Measurements from ENCODE around the gene TNK2.

TNK2 gene

DNA sequence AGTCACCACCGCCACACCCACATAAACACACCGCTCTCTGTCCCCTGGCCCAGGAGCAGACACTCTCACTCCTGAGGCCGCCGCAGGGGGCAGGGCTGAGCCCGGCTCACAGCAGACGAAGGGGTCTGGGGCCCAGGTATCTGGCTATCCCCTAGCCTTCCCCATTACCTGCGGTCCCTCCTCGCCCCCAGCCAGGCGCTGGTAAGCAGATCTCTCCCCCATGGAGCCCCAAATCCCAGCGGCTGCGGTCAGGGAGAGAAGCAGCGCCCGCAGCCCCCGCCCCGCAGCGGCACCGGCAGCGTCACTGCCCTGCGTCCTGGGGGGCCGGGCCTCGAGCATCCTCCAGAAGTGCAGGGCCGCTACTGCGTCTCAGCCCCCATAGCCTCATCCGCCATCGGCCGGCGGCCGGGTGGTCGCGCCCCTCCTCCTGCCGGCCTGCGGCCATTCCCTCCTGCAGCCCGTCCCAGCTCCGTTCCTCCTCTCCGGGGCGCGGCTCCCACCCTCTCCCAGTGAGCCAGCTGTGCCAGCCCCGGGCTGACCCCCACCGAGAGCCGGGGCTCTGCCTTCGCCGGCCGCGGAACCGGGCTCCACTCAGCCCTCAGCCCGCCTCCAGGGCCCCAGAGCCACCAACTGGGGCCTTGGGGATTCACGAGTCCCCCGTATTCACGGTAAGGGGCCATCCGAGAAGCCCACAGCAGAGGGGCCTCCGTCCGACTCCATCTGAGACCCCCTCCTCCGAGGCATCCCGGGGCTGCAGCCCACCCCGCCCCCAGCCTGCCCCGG lies 13.1 kb downstream of the TNK2 start:
- H3K4me1 ChIP-seq (ENCODE audit: control insufficient read depth, low read depth, low read length) = peaks cover 10% of the 10 kb centered on the region
- peak overlapping the region; percentile 64 for H3K4me3 ChIP-seq (ENCODE audit: low read length)
- H3K9me3 ChIP-seq (ENCODE audit: control insufficient read depth, low read depth, low read length) = no peaks in the 10 kb centered on the region
- peaks cover 5% of the 10 kb centered on the region for H3K27me3 ChIP-seq (ENCODE audit: control insufficient read depth, insufficient read depth, low read length)
- no peaks in the 10 kb centered on the region for H3K36me3 ChIP-seq (ENCODE audit: control insufficient read depth, low read depth, low read length)
- H3K27ac ChIP-seq (ENCODE audit: low read length) = no peak overlapping the region
- no peak overlapping the region for H3K9ac ChIP-seq (ENCODE audit: low read length)

GRCh38 chr3:195893916-195894465 lies 14.4 kb downstream of the TNK2 start:
- no peak overlapping the region for H3K27ac ChIP-seq (ENCODE audit: low read length)
- H3K36me3 ChIP-seq (ENCODE audit: control insufficient read depth, low read depth, low read length) = no peaks in the 10 kb centered on the region
- no peak overlapping the region for H3K9ac ChIP-seq (ENCODE audit: low read length)
- H3K4me3 ChIP-seq (ENCODE audit: low read length) = no peak overlapping the region
- peaks cover 20% of the 10 kb centered on the region for H3K4me1 ChIP-seq (ENCODE audit: control insufficient read depth, low read depth, low read length)
- H3K27me3 ChIP-seq (ENCODE audit: control insufficient read depth, insufficient read depth, low read length) = peaks cover 5% of the 10 kb centered on the region
- H3K9me3 ChIP-seq (ENCODE audit: control insufficient read depth, low read depth, low read length) = no peaks in the 10 kb centered on the region

DNA sequence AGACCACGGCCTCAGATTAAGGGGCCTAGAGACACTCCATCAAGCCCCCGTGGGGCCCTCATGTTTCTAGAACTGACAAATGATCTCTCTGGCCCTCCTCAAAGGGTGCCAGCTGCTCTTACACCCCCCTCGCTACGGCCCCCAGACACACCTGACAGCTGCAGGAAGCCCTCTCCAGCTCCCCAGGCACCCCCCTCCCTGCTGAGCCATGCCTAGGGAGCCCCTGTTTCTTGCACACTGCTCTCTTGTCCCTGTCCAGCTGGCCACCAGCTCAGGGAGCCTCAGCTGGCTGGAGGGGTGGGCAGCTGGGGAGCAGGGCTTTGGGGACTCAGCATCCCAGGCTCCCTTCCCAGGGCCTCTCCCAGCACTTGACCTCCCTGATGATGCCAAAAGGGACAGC lies 14.8 kb downstream of the TNK2 start:
- H3K4me3 ChIP-seq (ENCODE audit: low read length) = no peak overlapping the region
- no peaks in the 10 kb centered on the region for H3K9me3 ChIP-seq (ENCODE audit: control insufficient read depth, low read depth, low read length)
- no peaks in the 10 kb centered on the region for H3K36me3 ChIP-seq (ENCODE audit: control insufficient read depth, low read depth, low read length)
- peaks cover 5% of the 10 kb centered on the region for H3K27me3 ChIP-seq (ENCODE audit: control insufficient read depth, insufficient read depth, low read length)
- no peak overlapping the region for H3K27ac ChIP-seq (ENCODE audit: low read length)
- no peak overlapping the region for H3K9ac ChIP-seq (ENCODE audit: low read length)
- H3K4me1 ChIP-seq (ENCODE audit: control insufficient read depth, low read depth, low read length) = peaks cover 20% of the 10 kb centered on the region

DNA sequence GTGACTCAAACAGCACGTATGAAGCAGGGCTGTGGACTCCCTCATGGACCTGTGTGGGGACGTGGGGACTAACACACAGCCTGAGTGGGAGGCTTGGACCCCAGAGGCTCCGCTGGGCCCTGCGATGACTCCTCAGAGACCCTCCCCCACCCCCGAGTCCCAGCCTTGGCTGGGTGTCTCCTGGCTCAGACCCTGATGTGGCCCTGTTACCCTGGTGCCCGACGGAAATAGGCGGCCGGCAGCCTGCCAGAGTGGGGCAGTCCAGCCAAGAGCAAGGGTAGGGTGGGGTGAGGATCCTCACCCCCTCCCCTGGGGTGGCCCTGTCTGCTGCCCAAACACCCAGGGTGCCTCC lies 15.3 kb downstream of the TNK2 start:
- Histone ChIP-seq H3K27ac (ENCODE audit: low read length) (no peak overlapping the region), H3K27me3 (ENCODE audit: control insufficient read depth, insufficient read depth, low read length) (peaks cover 5% of the 10 kb centered on the region), H3K36me3 (ENCODE audit: control insufficient read depth, low read depth, low read length) (no peaks in the 10 kb centered on the region), H3K9ac (ENCODE audit: low read length) (no peak overlapping the region), H3K4me3 (ENCODE audit: low read length) (no peak overlapping the region), H3K9me3 (ENCODE audit: control insufficient read depth, low read depth, low read length) (no peaks in the 10 kb centered on the region), H3K4me1 (ENCODE audit: control insufficient read depth, low read depth, low read length) (peaks cover 20% of the 10 kb centered on the region)

DNA sequence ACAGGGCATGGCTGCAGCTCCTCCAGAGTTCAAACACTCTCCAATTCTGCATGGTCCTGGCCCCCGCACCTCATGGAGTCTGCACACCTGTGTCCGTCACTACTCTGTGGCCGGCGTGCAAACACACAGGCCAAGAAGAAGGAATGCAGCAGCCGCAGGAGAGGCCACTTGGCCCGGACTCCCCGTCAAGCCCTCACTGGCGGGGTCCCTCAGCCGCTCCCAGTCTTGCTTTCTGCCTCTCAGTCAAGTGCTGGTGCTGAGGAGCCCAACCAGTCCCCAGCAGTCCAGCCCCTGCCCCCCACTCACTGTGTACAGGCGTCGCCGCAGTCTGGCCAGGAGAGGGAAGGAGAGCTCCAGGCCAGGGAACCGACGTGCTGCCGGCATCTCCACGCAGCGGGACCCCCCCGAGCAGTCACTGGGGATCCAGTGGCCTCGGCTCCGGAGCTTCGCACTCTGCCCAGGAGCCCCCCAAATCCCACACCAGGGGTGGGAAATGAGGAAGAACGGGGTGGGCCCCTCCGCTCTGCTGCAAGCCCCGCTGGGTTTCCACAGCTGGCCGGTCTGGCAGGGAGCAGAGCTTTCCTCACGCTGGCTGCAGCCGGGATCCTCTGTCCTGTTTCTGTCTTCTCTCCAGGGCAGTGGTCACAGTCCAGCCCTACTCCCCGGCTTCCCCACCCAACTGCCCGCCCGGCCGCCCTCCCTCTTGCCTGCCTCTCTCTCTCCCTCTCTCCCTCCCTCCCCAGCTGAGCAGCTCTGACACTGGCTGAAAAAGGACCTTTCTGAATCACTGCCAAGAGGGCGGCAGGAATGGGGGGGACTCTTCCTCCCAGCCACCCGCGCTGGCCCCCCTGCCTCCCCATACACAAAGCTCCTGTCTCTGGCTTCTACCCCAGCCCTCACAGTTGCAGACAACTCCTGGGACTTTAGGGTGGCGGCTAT lies 16.0 kb downstream of the TNK2 start:
- no peak overlapping the region for H3K9ac ChIP-seq (ENCODE audit: low read length)
- peaks cover 20% of the 10 kb centered on the region for H3K4me1 ChIP-seq (ENCODE audit: control insufficient read depth, low read depth, low read length)
- peaks cover 5% of the 10 kb centered on the region for H3K27me3 ChIP-seq (ENCODE audit: control insufficient read depth, insufficient read depth, low read length)
- H3K27ac ChIP-seq (ENCODE audit: low read length) = no peak overlapping the region
- no peaks in the 10 kb centered on the region for H3K36me3 ChIP-seq (ENCODE audit: control insufficient read depth, low read depth, low read length)
- no peaks in the 10 kb centered on the region for H3K9me3 ChIP-seq (ENCODE audit: control insufficient read depth, low read depth, low read length)
- H3K4me3 ChIP-seq (ENCODE audit: low read length) = no peak overlapping the region

GRCh38 chr3:195891431-195892104 lies 16.8 kb downstream of the TNK2 start:
- H3K9me3 ChIP-seq (ENCODE audit: control insufficient read depth, low read depth, low read length) = no peaks in the 10 kb centered on the region
- H3K4me1 ChIP-seq (ENCODE audit: control insufficient read depth, low read depth, low read length) = peaks cover 19% of the 10 kb centered on the region
- no peaks in the 10 kb centered on the region for H3K36me3 ChIP-seq (ENCODE audit: control insufficient read depth, low read depth, low read length)
- H3K4me3 ChIP-seq (ENCODE audit: low read length) = no peak overlapping the region
- peaks cover 5% of the 10 kb centered on the region for H3K27me3 ChIP-seq (ENCODE audit: control insufficient read depth, insufficient read depth, low read length)
- H3K9ac ChIP-seq (ENCODE audit: low read length) = no peak overlapping the region
- H3K27ac ChIP-seq (ENCODE audit: low read length) = no peak overlapping the region

DNA sequence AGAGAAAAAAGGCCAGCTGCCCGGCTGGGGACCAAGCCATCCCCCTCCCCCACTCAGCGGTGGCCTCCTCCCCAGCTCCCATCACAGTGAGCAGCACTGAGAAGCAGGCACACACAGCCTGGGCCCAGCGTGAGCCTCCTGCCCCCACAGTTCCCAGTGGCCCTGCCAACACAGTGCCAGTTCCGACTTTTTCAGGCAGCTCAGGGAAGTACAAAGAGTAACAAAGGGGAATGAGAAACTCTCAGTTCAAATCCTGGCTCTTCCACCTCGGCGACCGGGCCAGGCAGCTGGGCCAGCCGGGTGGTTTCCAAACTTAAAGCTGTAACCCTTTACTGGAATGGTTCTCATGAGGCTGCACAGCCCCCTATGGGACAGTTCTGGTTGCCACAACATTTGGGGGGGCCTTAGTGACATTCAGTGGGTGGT lies 18.5 kb downstream of the TNK2 start:
- Histone ChIP-seq H3K27ac (ENCODE audit: low read length) (no peak overlapping the region), H3K36me3 (ENCODE audit: control insufficient read depth, low read depth, low read length) (no peaks in the 10 kb centered on the region), H3K4me3 (ENCODE audit: low read length) (no peak overlapping the region), H3K27me3 (ENCODE audit: control insufficient read depth, insufficient read depth, low read length) (no peaks in the 10 kb centered on the region), H3K9me3 (ENCODE audit: control insufficient read depth, low read depth, low read length) (no peaks in the 10 kb centered on the region), H3K9ac (ENCODE audit: low read length) (no peak overlapping the region), H3K4me1 (ENCODE audit: control insufficient read depth, low read depth, low read length) (peaks cover 19% of the 10 kb centered on the region)

DNA sequence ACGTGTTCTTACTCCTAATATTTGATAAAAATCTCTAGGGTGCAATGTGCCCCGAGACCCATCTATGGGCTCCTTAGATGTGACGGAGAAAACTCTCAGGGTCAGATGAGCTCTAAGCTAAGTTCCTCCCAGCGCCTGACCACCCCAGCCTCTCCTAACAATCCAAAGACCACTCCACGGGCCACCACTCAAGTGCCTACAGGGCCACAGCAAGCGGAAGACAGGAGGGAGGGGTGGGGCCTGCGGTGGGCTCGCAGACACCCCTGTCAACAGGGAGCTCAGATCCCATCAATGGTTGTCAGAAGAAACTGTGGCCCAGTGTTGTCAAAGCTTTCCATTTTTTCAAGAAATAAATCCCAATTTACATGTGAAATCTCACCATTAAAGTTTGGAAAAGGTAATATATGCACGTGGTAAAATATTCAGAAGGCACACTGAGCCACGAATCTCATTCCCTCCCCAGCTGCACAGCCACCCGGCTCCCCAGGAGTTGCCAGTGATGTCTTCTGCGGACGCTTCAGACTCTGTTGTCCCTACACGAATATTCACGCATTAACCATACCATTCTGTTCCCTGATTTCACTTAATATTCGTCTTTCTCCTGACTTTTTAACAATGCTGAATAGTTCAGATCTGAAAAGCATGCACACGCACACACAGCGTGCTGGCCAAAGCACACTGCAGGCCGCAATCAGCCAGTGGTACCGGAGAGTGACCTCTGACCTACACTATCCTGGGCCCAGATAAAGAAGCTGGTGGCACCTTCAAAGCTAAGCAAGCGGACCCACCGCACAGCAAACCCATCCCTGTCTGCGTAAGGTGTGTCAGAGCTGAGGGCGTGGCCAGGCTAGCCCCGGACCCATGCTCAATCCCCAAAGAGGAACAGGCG lies 19.1 kb downstream of the TNK2 start:
- Histone ChIP-seq H3K36me3 (ENCODE audit: control insufficient read depth, low read depth, low read length) (no peaks in the 10 kb centered on the region), H3K27ac (ENCODE audit: low read length) (no peak overlapping the region), H3K4me1 (ENCODE audit: control insufficient read depth, low read depth, low read length) (peaks cover 19% of the 10 kb centered on the region), H3K27me3 (ENCODE audit: control insufficient read depth, insufficient read depth, low read length) (no peaks in the 10 kb centered on the region), H3K9me3 (ENCODE audit: control insufficient read depth, low read depth, low read length) (no peaks in the 10 kb centered on the region), H3K4me3 (ENCODE audit: low read length) (no peak overlapping the region), H3K9ac (ENCODE audit: low read length) (no peak overlapping the region)

GRCh38 chr3:195888311-195888761 lies 20.0 kb downstream of the TNK2 start:
- no peak overlapping the region for H3K27ac ChIP-seq (ENCODE audit: low read length)

DNA sequence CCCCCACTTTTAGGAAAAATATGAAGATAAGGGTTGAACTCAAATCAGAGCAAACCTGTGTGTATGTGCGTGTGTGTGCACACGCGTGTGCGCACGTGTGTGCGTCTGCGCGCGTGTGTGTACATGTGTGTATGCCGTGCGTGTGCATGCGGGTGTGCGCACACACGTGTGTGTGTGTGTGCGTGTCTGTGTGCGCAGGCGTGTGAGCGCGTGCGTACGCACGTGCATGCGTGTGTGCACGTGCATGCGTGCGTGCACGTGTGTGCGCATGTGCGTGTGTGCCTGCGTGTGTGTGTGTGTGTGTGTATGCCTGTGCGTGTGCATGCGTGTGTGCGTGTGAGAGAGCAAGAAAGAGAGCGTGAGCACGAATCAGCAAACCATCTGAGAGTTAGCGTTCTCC lies 20.7 kb downstream of the TNK2 start:
- Histone ChIP-seq H3K27ac (ENCODE audit: low read length) (no peak overlapping the region), H3K4me1 (ENCODE audit: control insufficient read depth, low read depth, low read length) (peaks cover 19% of the 10 kb centered on the region), H3K36me3 (ENCODE audit: control insufficient read depth, low read depth, low read length) (no peaks in the 10 kb centered on the region), H3K9ac (ENCODE audit: low read length) (no peak overlapping the region), H3K9me3 (ENCODE audit: control insufficient read depth, low read depth, low read length) (no peaks in the 10 kb centered on the region), H3K27me3 (ENCODE audit: control insufficient read depth, insufficient read depth, low read length) (no peaks in the 10 kb centered on the region), H3K4me3 (ENCODE audit: low read length) (no peak overlapping the region)

More at GRCh38 chr3:195888311-195888761, 20.0 kb downstream of the TNK2 start:
- peaks cover 19% of the 10 kb centered on the region for H3K4me1 ChIP-seq (ENCODE audit: control insufficient read depth, low read depth, low read length)
- H3K9ac ChIP-seq (ENCODE audit: low read length) = no peak overlapping the region
- H3K27me3 ChIP-seq (ENCODE audit: control insufficient read depth, insufficient read depth, low read length) = no peaks in the 10 kb centered on the region
- H3K4me3 ChIP-seq (ENCODE audit: low read length) = no peak overlapping the region
- no peaks in the 10 kb centered on the region for H3K9me3 ChIP-seq (ENCODE audit: control insufficient read depth, low read depth, low read length)
- H3K36me3 ChIP-seq (ENCODE audit: control insufficient read depth, low read depth, low read length) = no peaks in the 10 kb centered on the region
